Neural cell (in vitro differentiated cells): ENCODE data around the gene YPEL1. TPM values are rescaled to one million over a fixed set of nuclear protein-coding genes. Genes with fewer than 3 reads are reported as not detected.

Source experiments
- H2AFZ ChIP-seq: fragments of 200-600, 300-800 bp; sonication (generic), shearing (Covaris generic); 2 replicates; pipeline ENCODE4 v1.6.0; 2014; ENCODE audit warnings: low read depth, mild to moderate bottlenecking, antibody characterized with exemption, low read length, moderate library complexity
- H3F3A ChIP-seq: fragments of 200-600 bp; shearing (Covaris generic); 2 replicates; pipeline ENCODE4 v1.6.1; 2016; ENCODE audit warnings: mild to moderate bottlenecking, moderate library complexity, mixed read lengths, antibody characterized with exemption, low read length; ENCODE audit not compliant: insufficient read depth, poor library complexity, severe bottlenecking
- H3K27ac ChIP-seq: fragments of 200-600, 300-800 bp; sonication (generic), shearing (Covaris generic); 2 replicates; pipeline ENCODE4 v1.5.1; 2014; ENCODE audit warnings: mild to moderate bottlenecking, low read length, moderate library complexity
- H3K27me3 ChIP-seq: fragments of 300-800, 200-600 bp; sonication (generic), shearing (Covaris generic); 2 replicates; pipeline ENCODE4 v1.6.0; 2014; ENCODE audit warnings: mild to moderate bottlenecking, low read depth, low read length, moderate library complexity; ENCODE audit not compliant: insufficient read depth
- H3K36me3 ChIP-seq: fragments of 300-800, 200-600 bp; sonication (generic), shearing (Covaris generic); 2 replicates; pipeline ENCODE4 v1.5.1; 2014; ENCODE audit warnings: mild to moderate bottlenecking, antibody characterized with exemption, low read length, moderate library complexity; ENCODE audit not compliant: insufficient read depth
- H3K4me2 ChIP-seq: fragments of 300-800, 200-600 bp; sonication (generic), shearing (Covaris generic); 2 replicates; pipeline ENCODE4 v1.6.0; 2014; ENCODE audit warnings: mild to moderate bottlenecking, low read length
- H3K4me3 ChIP-seq: fragments of 300-800, 200-600 bp; sonication (generic), shearing (Covaris generic); 2 replicates; pipeline ENCODE4 v1.5.1; 2014; ENCODE audit warnings: mild to moderate bottlenecking, low read length, moderate library complexity
- H3K79me2 ChIP-seq: fragments of 200-600 bp; shearing (Covaris generic); replicated peaks from 2 replicates; pipeline ENCODE4 v1.6.0; 2014; ENCODE audit warnings: mild to moderate bottlenecking, low read length, moderate library complexity; ENCODE audit not compliant: insufficient read depth
- H3K9ac ChIP-seq: fragments of 300-800, 200-600 bp; sonication (generic), shearing (Covaris generic); 2 replicates; pipeline ENCODE4 v1.6.1; 2016; ENCODE audit warnings: mild to moderate bottlenecking, low read length, mixed read lengths
- H3K9me2 ChIP-seq: fragments of 200-600 bp; shearing (Covaris generic); 2 replicates; pipeline ENCODE4 v1.6.1; 2016; ENCODE audit warnings: mild to moderate bottlenecking, low read length, mixed read lengths; ENCODE audit not compliant: insufficient read depth
- H3K9me3 ChIP-seq: fragments of 200-600, 300-800 bp; sonication (generic), shearing (Covaris generic); 2 replicates; pipeline ENCODE4 v1.6.1; 2016; ENCODE audit warnings: mild to moderate bottlenecking, mixed run types, low read length, moderate library complexity, mixed read lengths
- H4K20me1 ChIP-seq: fragments of 200-600 bp; shearing (Covaris generic); 2 replicates; pipeline ENCODE4 v1.6.1; 2016; ENCODE audit warnings: mild to moderate bottlenecking, mixed run types; ENCODE audit not compliant: insufficient read depth
- EP300 ChIP-seq: fragments of 450-650 bp; conservative IDR thresholded peaks from 2 replicates; pipeline ENCODE4 v1.6.1; 2014; ENCODE audit warnings: antibody characterized with exemption, mild to moderate bottlenecking, moderate library complexity; ENCODE audit not compliant: poor library complexity, severe bottlenecking
- EZH2 ChIP-seq: fragments of 200-600, 300-800 bp; shearing (Covaris generic), sonication (generic); IDR thresholded peaks from 2 replicates; pipeline ENCODE4 v1.6.1; 2014; ENCODE audit warnings: antibody characterized with exemption, low read length, borderline replicate concordance, mild to moderate bottlenecking; ENCODE audit not compliant: insufficient read depth, poor library complexity, severe bottlenecking
- MXI1 ChIP-seq: fragments of 450-650 bp; conservative IDR thresholded peaks from 2 replicates; pipeline ENCODE4 v1.6.1; 2014; ENCODE audit warnings: antibody characterized with exemption, mild to moderate bottlenecking; ENCODE audit not compliant: poor library complexity, severe bottlenecking
- POLR2AphosphoS5 ChIP-seq: IDR thresholded peaks from 2 replicates; pipeline ENCODE4 v1.6.1; 2012
- RAD21 ChIP-seq: fragments of 450-650 bp; conservative IDR thresholded peaks from 2 replicates; pipeline ENCODE4 v1.6.1; 2014; ENCODE audit warnings: antibody characterized with exemption, mild to moderate bottlenecking, moderate library complexity
- SMC3 ChIP-seq: fragments of 450-650 bp; conservative IDR thresholded peaks from 2 replicates; pipeline ENCODE4 v1.6.1; 2014; ENCODE audit warnings: antibody characterized with exemption, mild to moderate bottlenecking, moderate library complexity; ENCODE audit not compliant: poor library complexity
- TAF1 ChIP-seq: IDR thresholded peaks from 2 replicates; pipeline ENCODE4 v1.6.1; 2012; ENCODE audit warnings: low read depth
- polyA plus RNA-seq: library from polyadenylated mRNA; depleted of rRNA; stranded (reverse); fragments of >200 nt; gene quantifications from 2 replicates; pipeline ENCODE4 v1.2.3, GENCODE V29; 2014
- TF ChIP-seq, protein P1 (sequence below): IDR thresholded peaks from 2 replicates; pipeline ENCODE4 v1.6.1; 2012; ENCODE audit warnings: borderline replicate concordance
- TF ChIP-seq, protein P2 (sequence below): fragments of 450-650 bp; IDR thresholded peaks from 2 replicates; pipeline ENCODE4 v1.5.1; 2014; ENCODE audit warnings: antibody characterized with exemption, mild to moderate bottlenecking, moderate library complexity; ENCODE audit not compliant: poor library complexity, severe bottlenecking

The YPEL1 gene
- polyA plus RNA-seq, 1 donor from 2014 or later = 38.0 TPM

DNA sequence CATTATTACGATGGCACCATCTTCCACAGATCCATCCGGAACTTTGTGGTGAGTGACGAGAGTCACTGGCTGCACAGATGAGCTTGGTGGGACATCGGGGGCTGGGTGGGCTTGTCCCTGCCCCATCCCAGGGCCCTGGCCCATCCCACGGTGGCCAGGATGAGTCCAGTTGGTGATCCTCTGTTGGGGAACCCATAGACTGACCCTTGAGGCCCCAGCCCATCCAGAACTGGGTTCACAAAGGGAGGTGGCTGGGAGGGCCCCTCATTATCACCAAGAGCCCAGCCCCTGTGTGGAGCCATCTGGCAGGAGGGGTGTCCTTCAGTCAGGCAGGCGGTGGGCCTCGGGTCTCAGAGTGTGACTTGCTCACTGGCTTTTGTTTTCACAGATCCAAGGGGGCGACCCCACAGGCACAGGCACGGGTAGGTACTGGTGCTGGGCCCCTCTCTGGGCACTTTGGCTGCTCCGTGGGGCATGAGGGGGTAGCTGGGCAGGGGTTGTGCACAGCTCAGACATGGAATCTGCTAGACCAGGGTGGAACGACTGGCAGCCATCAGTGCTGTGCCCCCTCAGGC, 47.8 kb downstream of the YPEL1 start:
- Histone ChIP-seq H3K36me3 (no peaks in the 10 kb centered on the region), H3K9ac (no peak overlapping the region), H3F3A (no peaks in the 10 kb centered on the region)

DNA sequence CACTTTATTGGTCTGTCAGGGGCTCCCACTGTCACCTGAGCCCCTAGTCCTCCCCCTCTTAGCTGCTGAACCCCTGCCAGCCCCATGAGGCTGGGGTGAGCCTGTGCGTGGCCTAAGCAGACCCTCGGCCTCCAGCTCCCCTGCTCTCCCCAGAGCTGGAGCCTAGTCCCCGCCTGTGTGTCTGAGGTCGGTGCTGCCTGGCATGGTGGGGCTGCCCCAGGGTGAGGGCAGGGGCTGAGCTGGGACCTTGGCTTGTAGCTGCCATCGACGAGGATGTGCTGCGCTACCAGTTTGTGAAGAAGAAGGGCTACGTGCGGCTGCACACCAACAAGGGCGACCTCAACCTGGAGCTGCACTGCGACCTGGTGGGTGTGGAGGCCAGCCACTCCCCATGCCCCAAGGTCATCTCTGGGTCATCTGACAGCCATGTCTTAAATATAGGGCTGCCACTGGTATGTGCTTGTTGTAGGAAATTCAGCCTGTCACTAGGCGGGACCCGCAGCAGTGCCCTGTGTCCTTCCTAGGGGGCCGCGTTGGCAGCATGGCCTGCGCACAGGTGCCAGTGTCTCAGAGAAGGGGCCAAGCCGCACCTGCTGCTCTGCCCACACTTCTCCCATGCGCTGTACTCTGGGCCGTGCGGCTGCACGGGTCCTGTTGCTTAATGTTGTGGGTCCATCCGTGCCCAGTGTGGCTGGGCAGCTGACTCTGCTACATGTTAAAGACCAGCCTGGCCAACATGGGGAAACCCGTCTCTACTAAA, 48.8 kb downstream of the YPEL1 start:
- Histone ChIP-seq H3K4me2 (no peak overlapping the region), H3F3A (no peaks in the 10 kb centered on the region), H4K20me1 (no peaks in the 10 kb centered on the region), H3K27ac (no peak overlapping the region), H2AFZ (no peak overlapping the region), H3K9me2 (no peaks in the 10 kb centered on the region), H3K9ac (no peak overlapping the region), H3K9me3 (no peaks in the 10 kb centered on the region), H3K4me3 (no peak overlapping the region), H3K36me3 (no peaks in the 10 kb centered on the region), H3K27me3 (no peaks in the 10 kb centered on the region), H3K79me2 (no peaks in the 10 kb centered on the region)
- TF ChIP-seq TAF1 = no peak
- TF ChIP-seq MXI1 = no peak
- TF ChIP-seq, protein P1, sequence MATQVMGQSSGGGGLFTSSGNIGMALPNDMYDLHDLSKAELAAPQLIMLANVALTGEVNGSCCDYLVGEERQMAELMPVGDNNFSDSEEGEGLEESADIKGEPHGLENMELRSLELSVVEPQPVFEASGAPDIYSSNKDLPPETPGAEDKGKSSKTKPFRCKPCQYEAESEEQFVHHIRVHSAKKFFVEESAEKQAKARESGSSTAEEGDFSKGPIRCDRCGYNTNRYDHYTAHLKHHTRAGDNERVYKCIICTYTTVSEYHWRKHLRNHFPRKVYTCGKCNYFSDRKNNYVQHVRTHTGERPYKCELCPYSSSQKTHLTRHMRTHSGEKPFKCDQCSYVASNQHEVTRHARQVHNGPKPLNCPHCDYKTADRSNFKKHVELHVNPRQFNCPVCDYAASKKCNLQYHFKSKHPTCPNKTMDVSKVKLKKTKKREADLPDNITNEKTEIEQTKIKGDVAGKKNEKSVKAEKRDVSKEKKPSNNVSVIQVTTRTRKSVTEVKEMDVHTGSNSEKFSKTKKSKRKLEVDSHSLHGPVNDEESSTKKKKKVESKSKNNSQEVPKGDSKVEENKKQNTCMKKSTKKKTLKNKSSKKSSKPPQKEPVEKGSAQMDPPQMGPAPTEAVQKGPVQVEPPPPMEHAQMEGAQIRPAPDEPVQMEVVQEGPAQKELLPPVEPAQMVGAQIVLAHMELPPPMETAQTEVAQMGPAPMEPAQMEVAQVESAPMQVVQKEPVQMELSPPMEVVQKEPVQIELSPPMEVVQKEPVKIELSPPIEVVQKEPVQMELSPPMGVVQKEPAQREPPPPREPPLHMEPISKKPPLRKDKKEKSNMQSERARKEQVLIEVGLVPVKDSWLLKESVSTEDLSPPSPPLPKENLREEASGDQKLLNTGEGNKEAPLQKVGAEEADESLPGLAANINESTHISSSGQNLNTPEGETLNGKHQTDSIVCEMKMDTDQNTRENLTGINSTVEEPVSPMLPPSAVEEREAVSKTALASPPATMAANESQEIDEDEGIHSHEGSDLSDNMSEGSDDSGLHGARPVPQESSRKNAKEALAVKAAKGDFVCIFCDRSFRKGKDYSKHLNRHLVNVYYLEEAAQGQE = no peak
- TF ChIP-seq EZH2 = no peak
- no peak for TF ChIP-seq SMC3
- no peak for TF ChIP-seq EP300
- no peak for TF ChIP-seq RAD21
- TF ChIP-seq, protein P2, sequence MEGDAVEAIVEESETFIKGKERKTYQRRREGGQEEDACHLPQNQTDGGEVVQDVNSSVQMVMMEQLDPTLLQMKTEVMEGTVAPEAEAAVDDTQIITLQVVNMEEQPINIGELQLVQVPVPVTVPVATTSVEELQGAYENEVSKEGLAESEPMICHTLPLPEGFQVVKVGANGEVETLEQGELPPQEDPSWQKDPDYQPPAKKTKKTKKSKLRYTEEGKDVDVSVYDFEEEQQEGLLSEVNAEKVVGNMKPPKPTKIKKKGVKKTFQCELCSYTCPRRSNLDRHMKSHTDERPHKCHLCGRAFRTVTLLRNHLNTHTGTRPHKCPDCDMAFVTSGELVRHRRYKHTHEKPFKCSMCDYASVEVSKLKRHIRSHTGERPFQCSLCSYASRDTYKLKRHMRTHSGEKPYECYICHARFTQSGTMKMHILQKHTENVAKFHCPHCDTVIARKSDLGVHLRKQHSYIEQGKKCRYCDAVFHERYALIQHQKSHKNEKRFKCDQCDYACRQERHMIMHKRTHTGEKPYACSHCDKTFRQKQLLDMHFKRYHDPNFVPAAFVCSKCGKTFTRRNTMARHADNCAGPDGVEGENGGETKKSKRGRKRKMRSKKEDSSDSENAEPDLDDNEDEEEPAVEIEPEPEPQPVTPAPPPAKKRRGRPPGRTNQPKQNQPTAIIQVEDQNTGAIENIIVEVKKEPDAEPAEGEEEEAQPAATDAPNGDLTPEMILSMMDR = no peak

More for the DNA sequence above, 47.8 kb downstream of the YPEL1 start:
- H3K4me3 ChIP-seq = no peak overlapping the region
- no peak overlapping the region for H3K4me2 ChIP-seq
- no peaks in the 10 kb centered on the region for H3K27me3 ChIP-seq
- H3K9me2 ChIP-seq = no peaks in the 10 kb centered on the region
- TF ChIP-seq, protein P1 = no peak
- TF ChIP-seq EZH2 (no peak), TAF1 (no peak), EP300 (no peak), POLR2AphosphoS5 (no peak), MXI1 (no peak), RAD21 (no peak), SMC3 (no peak)
- TF ChIP-seq, protein P2 = no peak
- no peaks in the 10 kb centered on the region for H4K20me1 ChIP-seq
- no peak overlapping the region for H3K27ac ChIP-seq
- no peak overlapping the region for H2AFZ ChIP-seq
- no peaks in the 10 kb centered on the region for H3K9me3 ChIP-seq
- H3K79me2 ChIP-seq = no peaks in the 10 kb centered on the region
